ENCODE results near the gene F2RL3. TPM values are rescaled to one million over a fixed set of nuclear protein-coding genes. Genes with fewer than 3 reads are reported as not detected.

Gene F2RL3
- total and polyA plus RNA-seq, 9 of the 15 experiments (the other 6 are each of a cell fraction or from before 2014, with no cell fraction given) = 1.4 to 27.6 (median 11.9) TPM

DNA sequence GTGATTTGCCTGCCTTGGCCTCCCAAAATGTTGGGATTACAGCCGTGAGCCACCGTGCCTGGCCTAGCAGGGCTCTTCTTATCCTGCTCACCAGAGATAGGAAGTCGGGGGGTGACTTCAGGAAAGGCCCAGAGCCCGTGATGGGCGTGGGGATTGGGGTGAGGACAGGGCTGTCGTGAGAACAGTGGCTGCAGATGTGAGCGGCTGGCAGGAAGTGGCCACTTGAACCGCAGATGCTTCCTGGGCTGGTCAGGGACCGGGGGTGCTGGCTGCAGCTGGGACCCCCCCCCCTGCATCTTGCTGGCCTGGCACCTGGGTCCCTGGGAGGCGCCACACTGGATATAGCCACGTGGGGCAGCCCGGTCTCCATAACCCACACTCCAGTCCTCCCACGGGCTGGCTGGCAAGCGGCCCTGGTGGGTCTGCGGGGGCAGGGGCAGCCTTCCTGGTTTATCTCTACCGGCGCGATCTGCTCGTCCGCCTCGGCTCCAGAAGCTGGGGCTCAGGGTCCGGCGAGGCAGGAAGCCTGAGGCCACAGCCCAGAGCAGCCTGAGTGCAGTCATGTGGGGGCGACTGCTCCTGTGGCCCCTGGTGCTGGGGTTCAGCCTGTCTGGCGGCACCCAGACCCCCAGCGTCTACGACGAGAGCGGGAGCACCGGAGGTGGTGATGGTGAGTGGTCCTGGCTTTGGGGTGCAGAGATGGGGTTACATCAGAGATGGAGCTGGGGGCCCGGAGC is at the start of gene F2RL3 (continued):
- no peak for TF ChIP-seq U2AF1 (optimal IDR thresholded peaks at IDR 0.05; ENCODE audit: low read depth, low read length)
- no peak for TF ChIP-seq PHF20 (IDR thresholded peaks at IDR 0.05; ENCODE audit: partially characterized antibody)
- TF ChIP-seq, protein P1, sequence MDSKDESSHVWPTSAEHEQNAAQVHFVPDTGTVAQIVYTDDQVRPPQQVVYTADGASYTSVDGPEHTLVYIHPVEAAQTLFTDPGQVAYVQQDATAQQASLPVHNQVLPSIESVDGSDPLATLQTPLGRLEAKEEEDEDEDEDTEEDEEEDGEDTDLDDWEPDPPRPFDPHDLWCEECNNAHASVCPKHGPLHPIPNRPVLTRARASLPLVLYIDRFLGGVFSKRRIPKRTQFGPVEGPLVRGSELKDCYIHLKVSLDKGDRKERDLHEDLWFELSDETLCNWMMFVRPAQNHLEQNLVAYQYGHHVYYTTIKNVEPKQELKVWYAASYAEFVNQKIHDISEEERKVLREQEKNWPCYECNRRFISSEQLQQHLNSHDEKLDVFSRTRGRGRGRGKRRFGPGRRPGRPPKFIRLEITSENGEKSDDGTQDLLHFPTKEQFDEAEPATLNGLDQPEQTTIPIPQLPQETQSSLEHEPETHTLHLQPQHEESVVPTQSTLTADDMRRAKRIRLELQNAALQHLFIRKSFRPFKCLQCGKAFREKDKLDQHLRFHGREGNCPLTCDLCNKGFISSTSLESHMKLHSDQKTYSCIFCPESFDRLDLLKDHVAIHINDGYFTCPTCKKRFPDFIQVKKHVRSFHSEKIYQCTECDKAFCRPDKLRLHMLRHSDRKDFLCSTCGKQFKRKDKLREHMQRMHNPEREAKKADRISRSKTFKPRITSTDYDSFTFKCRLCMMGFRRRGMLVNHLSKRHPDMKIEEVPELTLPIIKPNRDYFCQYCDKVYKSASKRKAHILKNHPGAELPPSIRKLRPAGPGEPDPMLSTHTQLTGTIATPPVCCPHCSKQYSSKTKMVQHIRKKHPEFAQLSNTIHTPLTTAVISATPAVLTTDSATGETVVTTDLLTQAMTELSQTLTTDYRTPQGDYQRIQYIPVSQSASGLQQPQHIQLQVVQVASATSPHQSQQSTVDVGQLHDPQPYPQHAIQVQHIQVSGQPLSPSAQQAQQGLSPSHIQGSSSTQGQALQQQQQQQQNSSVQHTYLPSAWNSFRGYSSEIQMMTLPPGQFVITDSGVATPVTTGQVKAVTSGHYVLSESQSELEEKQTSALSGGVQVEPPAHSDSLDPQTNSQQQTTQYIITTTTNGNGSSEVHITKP (IDR thresholded peaks at IDR 0.05; ENCODE audit: partially characterized antibody) = peak; percentile 44
- TF ChIP-seq ZBED1 (IDR thresholded peaks at IDR 0.05) = no peak
- no peak for TF ChIP-seq TFAM (CRISPR knock-in tag; conservative IDR thresholded peaks at IDR 0.05)
- no peak for TF ChIP-seq NR2C2 (CRISPR knock-in tag; IDR thresholded peaks at IDR 0.05)
- TF ChIP-seq NR2C2 (tag; IDR thresholded peaks at IDR 0.05) = peak; percentile 0; the same call in 1 of the 2 replicates
- no peak for TF ChIP-seq ZNF384 (IDR thresholded peaks at IDR 0.05; ENCODE audit: low read depth, low read length)
- TF ChIP-seq RBBP5 (IDR thresholded peaks at IDR 0.05; ENCODE audit: borderline replicate concordance, insufficient read depth, low read length, poor library complexity, severe bottlenecking) = peak; percentile 18
- peak; percentile 81 for TF ChIP-seq BHLHE40 (IDR thresholded peaks at IDR 0.05; ENCODE audit: low read length)
- TF ChIP-seq, protein P2, sequence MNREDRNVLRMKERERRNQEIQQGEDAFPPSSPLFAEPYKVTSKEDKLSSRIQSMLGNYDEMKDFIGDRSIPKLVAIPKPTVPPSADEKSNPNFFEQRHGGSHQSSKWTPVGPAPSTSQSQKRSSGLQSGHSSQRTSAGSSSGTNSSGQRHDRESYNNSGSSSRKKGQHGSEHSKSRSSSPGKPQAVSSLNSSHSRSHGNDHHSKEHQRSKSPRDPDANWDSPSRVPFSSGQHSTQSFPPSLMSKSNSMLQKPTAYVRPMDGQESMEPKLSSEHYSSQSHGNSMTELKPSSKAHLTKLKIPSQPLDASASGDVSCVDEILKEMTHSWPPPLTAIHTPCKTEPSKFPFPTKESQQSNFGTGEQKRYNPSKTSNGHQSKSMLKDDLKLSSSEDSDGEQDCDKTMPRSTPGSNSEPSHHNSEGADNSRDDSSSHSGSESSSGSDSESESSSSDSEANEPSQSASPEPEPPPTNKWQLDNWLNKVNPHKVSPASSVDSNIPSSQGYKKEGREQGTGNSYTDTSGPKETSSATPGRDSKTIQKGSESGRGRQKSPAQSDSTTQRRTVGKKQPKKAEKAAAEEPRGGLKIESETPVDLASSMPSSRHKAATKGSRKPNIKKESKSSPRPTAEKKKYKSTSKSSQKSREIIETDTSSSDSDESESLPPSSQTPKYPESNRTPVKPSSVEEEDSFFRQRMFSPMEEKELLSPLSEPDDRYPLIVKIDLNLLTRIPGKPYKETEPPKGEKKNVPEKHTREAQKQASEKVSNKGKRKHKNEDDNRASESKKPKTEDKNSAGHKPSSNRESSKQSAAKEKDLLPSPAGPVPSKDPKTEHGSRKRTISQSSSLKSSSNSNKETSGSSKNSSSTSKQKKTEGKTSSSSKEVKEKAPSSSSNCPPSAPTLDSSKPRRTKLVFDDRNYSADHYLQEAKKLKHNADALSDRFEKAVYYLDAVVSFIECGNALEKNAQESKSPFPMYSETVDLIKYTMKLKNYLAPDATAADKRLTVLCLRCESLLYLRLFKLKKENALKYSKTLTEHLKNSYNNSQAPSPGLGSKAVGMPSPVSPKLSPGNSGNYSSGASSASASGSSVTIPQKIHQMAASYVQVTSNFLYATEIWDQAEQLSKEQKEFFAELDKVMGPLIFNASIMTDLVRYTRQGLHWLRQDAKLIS (CRISPR knock-in tag; IDR thresholded peaks at IDR 0.05) = peak; percentile 69; the same call in 1 of the 2 replicates
- no peak for TF ChIP-seq ZNF165 (CRISPR knock-in tag; IDR thresholded peaks at IDR 0.05; ENCODE audit: borderline replicate concordance)
- no peak for TF ChIP-seq TBL1XR1 (IDR thresholded peaks at IDR 0.05; ENCODE audit: low read length in 2 of 2)
- TF ChIP-seq ZZZ3 (IDR thresholded peaks at IDR 0.05) = no peak
- TF ChIP-seq POLR2H (tag; IDR thresholded peaks at IDR 0.05; ENCODE audit: low read depth) = peak; percentile 86
- TF ChIP-seq ATF1 (CRISPR knock-in tag; IDR thresholded peaks at IDR 0.05) = no peak
- TF ChIP-seq ATF1 (tag; IDR thresholded peaks at IDR 0.05) = peak; percentile 34; the same call in 1 of the 2 replicates
- TF ChIP-seq XRCC5 (IDR thresholded peaks at IDR 0.05; ENCODE audit: low read depth, low read length) = no peak
- TF ChIP-seq ARID2 (IDR thresholded peaks at IDR 0.05) = 0 out of 2 replicates have a peak, but pooled peaks have one; percentile 9
- no peak for TF ChIP-seq SPI1 (IDR thresholded peaks at IDR 0.05; ENCODE audit: borderline replicate concordance, low read depth, low read length)
- TF ChIP-seq MCM7 (IDR thresholded peaks at IDR 0.05) = no peak
- peak; percentile 67 for TF ChIP-seq GABPB1 (CRISPR knock-in tag; IDR thresholded peaks at IDR 0.05)
- no peak for TF ChIP-seq MCM5 (IDR thresholded peaks at IDR 0.05; ENCODE audit: low read depth)
- TF ChIP-seq KLF10 (CRISPR knock-in tag; IDR thresholded peaks at IDR 0.05) = no peak
- TF ChIP-seq DPF2 (IDR thresholded peaks at IDR 0.05) = peak; percentile 48; the same call in 1 of the 2 replicates
